ENCODE data around the gene ADRA2C. TPM values are rescaled to one million over a fixed set of nuclear protein-coding genes. Genes with fewer than 3 reads are reported as not detected.
"Not testable (repeated sequence)": the region's sequence is repeated elsewhere in the genome, so short reads cannot be mapped to it uniquely, and the experiment has no call there.

ADRA2C gene
- total RNA-seq, 2 donors from 2014 or later, result 16.0 to 17.3 TPM

GRCh38 chr4:3812211-3812934 lies 46.2 kb downstream of the ADRA2C start:
- peaks cover 26% of the 10 kb centered on the region for H3K4me1 Mint-ChIP-seq
- no peaks in the 10 kb centered on the region for H3K36me3 Mint-ChIP-seq (ENCODE audit: low read depth)
- H3K27me3 ChIP-seq (ENCODE audit: control insufficient read depth, insufficient read depth, low read length, poor library complexity, severe bottlenecking), result no peaks in the 10 kb centered on the region
- no peak for TF ChIP-seq CTCF (conservative IDR thresholded peaks at IDR 0.05)
- H3K4me1 ChIP-seq (ENCODE audit: control insufficient read depth, insufficient read depth, low read length), result peaks cover 12% of the 10 kb centered on the region
- H3K9me3 Mint-ChIP-seq, result peaks cover 5% of the 10 kb centered on the region
- peaks cover 29% of the 10 kb centered on the region for H3K27me3 Mint-ChIP-seq (ENCODE audit: insufficient read depth)
- H3K9ac ChIP-seq (ENCODE audit: extremely low read depth, low read length, poor library complexity, severe bottlenecking), result no peak overlapping the region
- no peak for DNase-seq
- H3K27ac Mint-ChIP-seq, result no peak overlapping the region
- H3K9me3 ChIP-seq (ENCODE audit: control insufficient read depth, low read length), result peaks cover 4% of the 10 kb centered on the region
- WGBS, 2 experiments (ENCODE audit: insufficient coverage in 1 of 2, insufficient read length in 1 of 2), result 90 to 93% methylated on average over 11 to 19 of the region's 19 CpGs
- no peak overlapping the region for H3K4me3 ChIP-seq (ENCODE audit: low read length)
- no peaks in the 10 kb centered on the region for H3K36me3 ChIP-seq (ENCODE audit: control insufficient read depth, insufficient read depth, low read length)
- H3K4me3 Mint-ChIP-seq, result no peak overlapping the region
- no peak overlapping the region for H3K27ac ChIP-seq (ENCODE audit: low read depth, low read length)

GRCh38 chr4:3813151-3814052 lies 47.2 kb downstream of the ADRA2C start:
- DNase-seq, result no peak
- TF ChIP-seq CTCF (conservative IDR thresholded peaks at IDR 0.05), result no peak
- H3K27me3 ChIP-seq (ENCODE audit: control insufficient read depth, insufficient read depth, low read length, poor library complexity, severe bottlenecking), result no peaks in the 10 kb centered on the region
- no peak overlapping the region for H3K4me3 Mint-ChIP-seq
- no peak overlapping the region for H3K9ac ChIP-seq (ENCODE audit: extremely low read depth, low read length, poor library complexity, severe bottlenecking)
- H3K27ac Mint-ChIP-seq, result no peak overlapping the region
- H3K9me3 Mint-ChIP-seq, result peaks cover 5% of the 10 kb centered on the region
- H3K4me1 Mint-ChIP-seq, result peaks cover 19% of the 10 kb centered on the region
- H3K27me3 Mint-ChIP-seq (ENCODE audit: insufficient read depth), result peaks cover 29% of the 10 kb centered on the region
- H3K4me3 ChIP-seq (ENCODE audit: low read length), result no peak overlapping the region
- peaks cover 4% of the 10 kb centered on the region for H3K9me3 ChIP-seq (ENCODE audit: control insufficient read depth, low read length)
- H3K4me1 ChIP-seq (ENCODE audit: control insufficient read depth, insufficient read depth, low read length), result peaks cover 8% of the 10 kb centered on the region
- H3K36me3 ChIP-seq (ENCODE audit: control insufficient read depth, insufficient read depth, low read length), result no peaks in the 10 kb centered on the region
- WGBS, 2 experiments (ENCODE audit: insufficient coverage in 1 of 2, insufficient read length in 1 of 2), result 90% methylated on average over 25 to 29 of the region's 29 CpGs
- H3K27ac ChIP-seq (ENCODE audit: low read depth, low read length), result no peak overlapping the region
- no peaks in the 10 kb centered on the region for H3K36me3 Mint-ChIP-seq (ENCODE audit: low read depth)

DNA sequence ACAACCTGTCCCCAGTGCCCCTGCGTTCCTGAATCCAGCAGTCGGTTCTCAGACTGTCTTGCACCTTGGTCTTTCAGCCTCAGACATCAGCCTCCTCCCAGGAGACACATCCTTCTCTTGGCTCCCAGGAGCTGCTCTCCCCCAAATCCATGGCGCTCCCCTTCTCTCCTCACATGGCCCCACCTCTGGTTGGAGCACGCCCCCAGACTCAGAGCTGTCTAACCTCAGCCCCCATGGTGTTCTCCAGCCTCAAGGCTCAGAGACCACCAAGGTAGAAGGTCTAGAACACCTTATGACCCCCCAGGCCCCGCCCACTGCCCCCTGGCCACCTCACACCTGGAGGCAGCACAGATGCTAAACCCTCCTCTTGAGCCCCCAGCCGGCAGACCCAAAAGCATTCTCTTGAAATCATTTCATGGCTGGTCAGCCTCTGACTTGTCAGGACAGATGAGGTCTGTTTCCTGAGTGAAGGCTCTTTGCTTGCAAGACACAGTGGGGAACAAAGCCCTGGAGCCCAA lies 47.9 kb downstream of the ADRA2C start:
- H3K4me3 Mint-ChIP-seq, result no peak overlapping the region
- Histone ChIP-seq H3K9me3 (ENCODE audit: control insufficient read depth, low read length) (peaks cover 4% of the 10 kb centered on the region), H3K4me3 (ENCODE audit: low read length) (no peak overlapping the region), H3K36me3 (ENCODE audit: control insufficient read depth, insufficient read depth, low read length) (no peaks in the 10 kb centered on the region), H3K4me1 (ENCODE audit: control insufficient read depth, insufficient read depth, low read length) (peaks cover 1% of the 10 kb centered on the region), H3K27ac (ENCODE audit: low read depth, low read length) (no peak overlapping the region), H3K27me3 (ENCODE audit: control insufficient read depth, insufficient read depth, low read length, poor library complexity, severe bottlenecking) (no peaks in the 10 kb centered on the region), H3K9ac (ENCODE audit: extremely low read depth, low read length, poor library complexity, severe bottlenecking) (no peak overlapping the region)
- peaks cover 5% of the 10 kb centered on the region for H3K9me3 Mint-ChIP-seq
- DNase-seq, result no peak
- no peak for TF ChIP-seq CTCF (conservative IDR thresholded peaks at IDR 0.05)
- no peak overlapping the region for H3K27ac Mint-ChIP-seq
- WGBS, 2 experiments (ENCODE audit: insufficient coverage in 1 of 2, insufficient read length in 1 of 2), result 90 to 100% methylated on average over 1 to 6 of the region's 6 CpGs
- H3K27me3 Mint-ChIP-seq (ENCODE audit: insufficient read depth), result peaks cover 26% of the 10 kb centered on the region
- H3K4me1 Mint-ChIP-seq, result peaks cover 15% of the 10 kb centered on the region
- H3K36me3 Mint-ChIP-seq (ENCODE audit: low read depth), result no peaks in the 10 kb centered on the region

DNA sequence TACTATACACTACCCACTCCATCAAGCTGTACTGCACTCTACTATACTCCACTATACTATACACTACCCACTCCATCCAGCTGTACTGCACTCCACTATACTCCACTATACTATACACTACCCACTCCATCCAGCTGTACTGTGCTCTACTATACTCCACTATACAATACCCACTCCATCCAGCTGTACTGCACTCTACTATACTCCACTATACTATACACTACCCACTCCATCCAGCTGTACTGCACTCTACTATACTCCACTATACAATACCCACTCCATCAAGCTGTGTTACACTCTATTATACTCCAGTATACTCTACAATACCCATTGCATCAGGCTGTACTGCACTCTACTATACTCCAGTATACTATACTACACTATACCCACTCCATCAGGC lies 48.7 kb downstream of the ADRA2C start:
- not testable (repeated sequence) for H3K27ac Mint-ChIP-seq; H3K9ac ChIP-seq (ENCODE audit: extremely low read depth, low read length, poor library complexity, severe bottlenecking); H3K27ac ChIP-seq (ENCODE audit: low read depth, low read length); H3K4me1 Mint-ChIP-seq; H3K4me3 ChIP-seq (ENCODE audit: low read length); H3K27me3 ChIP-seq (ENCODE audit: control insufficient read depth, insufficient read depth, low read length, poor library complexity, severe bottlenecking); H3K4me3 Mint-ChIP-seq; DNase-seq; H3K9me3 ChIP-seq (ENCODE audit: control insufficient read depth, low read length); H3K36me3 ChIP-seq (ENCODE audit: control insufficient read depth, insufficient read depth, low read length); H3K36me3 Mint-ChIP-seq (ENCODE audit: low read depth); H3K4me1 ChIP-seq (ENCODE audit: control insufficient read depth, insufficient read depth, low read length); H3K9me3 Mint-ChIP-seq
- H3K27me3 Mint-ChIP-seq (ENCODE audit: insufficient read depth), result peaks cover 25% of the 10 kb centered on the region

Measured in endodermal cell (in vitro differentiated cells).